HG02885 (cell line): ENCODE measurements around the gene CHODL.

Source experiments
- ATAC-seq: cut with Tn5 transposase; IDR thresholded peaks from one replicate; pipeline ENCODE4 v1.9.1; 2021; ENCODE audit warnings: mild to moderate bottlenecking; ENCODE audit not compliant: unreplicated experiment, poor library complexity

CHODL gene

DNA sequence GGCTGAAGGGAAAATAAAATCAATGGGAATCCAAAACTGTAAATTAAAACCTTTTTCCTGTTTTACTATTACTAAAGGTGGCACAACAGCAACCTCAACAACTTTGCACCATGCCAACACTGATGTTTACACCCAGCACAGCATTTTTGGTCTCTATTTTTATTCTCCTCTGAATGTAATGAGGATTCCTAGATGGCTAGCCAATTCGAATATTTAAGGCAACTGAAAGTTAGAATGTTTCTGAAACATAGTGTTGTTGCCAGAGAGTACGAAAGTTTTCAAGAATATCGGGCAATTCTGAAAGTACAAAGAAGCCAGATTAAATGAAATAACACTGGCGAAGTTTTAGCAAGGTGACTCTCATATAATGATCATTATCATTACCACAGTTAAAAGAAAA is 40.7 kb downstream of the CHODL start:
- ATAC-seq, result no peak

DNA sequence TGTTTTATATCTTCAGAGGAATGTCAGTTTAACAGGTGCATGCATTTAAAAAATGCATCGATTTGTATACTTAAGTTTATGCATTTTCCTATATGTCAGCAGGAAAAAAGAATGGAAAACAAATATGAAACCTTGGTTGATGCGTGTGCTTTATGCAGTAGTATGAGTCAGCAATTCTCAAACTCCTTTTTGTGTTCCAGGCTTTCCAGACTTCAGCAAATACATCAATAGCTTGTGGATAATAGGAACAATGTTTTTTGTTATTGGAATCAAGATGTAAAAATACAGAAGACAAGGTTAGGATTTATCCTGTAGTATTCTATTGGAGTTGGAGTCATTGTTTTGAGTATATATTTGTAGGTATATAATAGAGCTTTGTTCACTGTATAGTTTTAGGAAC is 45.2 kb downstream of the CHODL start:
- ATAC-seq, result no peak

DNA sequence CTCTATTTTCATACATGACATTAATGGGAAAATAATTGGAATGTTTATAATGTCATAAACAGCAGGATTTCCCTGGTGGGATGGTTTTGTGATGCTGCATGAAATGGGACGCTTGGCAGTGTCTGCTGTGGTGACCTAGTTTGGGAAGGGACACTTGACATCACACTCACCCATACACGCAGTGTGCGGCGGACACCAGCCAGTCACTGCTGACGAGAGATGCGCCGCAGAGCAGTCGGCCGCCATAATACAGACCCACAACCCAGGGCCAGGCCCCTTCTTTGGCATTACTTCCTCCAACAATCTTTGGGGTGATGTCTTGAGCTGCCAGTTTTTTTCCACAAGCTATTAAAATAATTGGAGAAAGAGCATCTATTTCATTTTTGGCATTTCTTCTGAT is 49.5 kb downstream of the CHODL start:
- ATAC-seq, result no peak

DNA sequence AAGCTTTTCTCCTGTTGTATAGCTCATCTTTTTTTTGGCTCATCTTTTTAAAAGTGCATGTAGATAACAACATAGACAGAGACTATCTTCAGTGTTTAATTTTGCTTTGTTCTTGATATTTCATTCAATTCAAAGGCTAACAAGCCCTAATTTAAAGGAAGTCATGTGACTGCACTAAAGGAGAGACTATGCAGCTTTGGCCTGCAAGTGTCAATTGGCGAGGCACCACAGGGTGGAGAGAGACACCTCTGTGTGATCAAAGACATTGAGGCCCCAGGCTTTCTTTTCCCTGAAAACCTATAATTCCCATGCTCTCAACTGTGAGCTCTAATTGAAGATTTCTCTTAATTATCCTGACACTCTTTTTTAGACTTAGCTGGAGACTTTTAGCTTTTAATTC is 53.6 kb downstream of the CHODL start:
- ATAC-seq, result no peak
